HG03175 (cell line): ENCODE measurements around the gene ID3.
A peak's percentile ranks its signal among the peaks of the same experiment; 100 is the strongest.

Experiments
- ATAC-seq: cut with Tn5 transposase; IDR thresholded peaks from one replicate; pipeline ENCODE4 v1.9.1; 2021; ENCODE audit warnings: mild to moderate bottlenecking, moderate library complexity; ENCODE audit not compliant: unreplicated experiment

ID3 gene

DNA sequence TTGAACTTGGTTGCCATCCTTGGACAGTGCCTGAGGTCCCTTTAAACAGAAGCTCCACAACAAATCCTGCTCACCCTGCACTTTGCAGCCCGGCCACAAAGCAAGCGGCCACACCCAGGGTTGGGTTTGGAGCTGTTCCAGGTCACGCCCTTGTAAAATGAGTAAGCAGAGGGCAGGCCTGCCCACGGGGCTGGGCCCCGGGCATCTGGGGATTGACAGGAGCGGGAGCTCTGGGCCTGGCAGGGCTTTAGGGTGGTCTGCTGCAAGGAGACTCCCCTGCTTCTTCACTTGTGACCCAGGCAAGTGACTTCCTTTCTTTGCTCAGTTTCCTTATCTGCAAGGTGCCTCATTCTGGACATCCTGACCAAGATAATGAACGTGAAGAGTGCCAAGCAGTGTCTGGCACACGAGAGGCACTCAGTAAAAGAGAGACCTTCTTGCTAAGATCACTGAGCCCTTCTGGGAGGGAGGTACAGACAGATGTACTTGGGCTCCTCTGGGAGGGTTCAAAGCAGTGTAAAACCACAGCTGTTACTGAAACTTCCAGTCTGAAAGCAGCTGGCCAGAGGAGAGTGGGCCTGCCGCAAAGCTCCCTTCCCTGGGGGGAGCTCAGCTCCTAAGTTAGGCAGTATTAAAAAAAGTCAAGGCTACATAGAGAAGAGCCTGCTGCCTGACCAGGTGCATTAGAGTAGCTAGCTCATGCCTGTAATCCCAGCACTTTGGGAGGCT, 30.9 kb downstream of the ID3 start:
- ATAC-seq = peak; percentile 33

DNA sequence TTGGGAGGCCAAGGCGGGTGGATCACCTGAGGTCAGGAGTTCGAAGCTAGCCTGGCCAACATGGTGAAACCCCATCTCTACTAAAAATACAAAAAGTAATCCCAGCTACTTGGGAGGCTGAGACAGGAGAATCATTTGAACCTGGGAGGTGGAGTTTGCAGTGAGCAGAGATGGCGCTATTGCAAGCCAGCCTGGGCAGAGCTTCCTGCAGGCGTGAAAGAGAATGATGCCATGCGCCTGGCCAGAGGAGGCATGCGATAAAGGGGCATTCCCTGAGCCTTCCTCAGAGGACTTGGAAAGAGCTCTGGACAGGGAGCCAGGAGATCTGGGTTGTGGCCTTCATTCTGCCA, 31.4 kb downstream of the ID3 start:
- ATAC-seq = no peak

DNA sequence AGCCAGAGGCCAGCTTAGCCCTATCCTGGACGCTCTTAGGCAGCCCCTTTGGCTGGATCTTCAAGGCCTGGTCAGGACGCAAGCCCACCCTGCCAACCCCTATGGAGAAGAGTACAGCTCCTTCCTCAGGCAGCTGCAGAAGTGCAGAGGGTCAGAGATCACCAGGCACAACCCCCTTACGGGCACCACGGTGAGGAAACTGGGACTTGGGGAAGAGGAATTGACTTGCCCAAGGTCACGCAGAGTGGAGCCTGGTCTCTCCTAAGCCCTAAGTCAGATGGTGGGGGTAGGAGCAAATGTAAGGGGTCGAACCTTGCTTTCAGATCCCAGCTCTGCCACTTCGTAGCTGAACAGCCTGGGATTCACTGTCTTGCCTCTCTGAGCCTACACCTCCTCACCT, 31.9 kb downstream of the ID3 start:
- ATAC-seq = no peak

DNA sequence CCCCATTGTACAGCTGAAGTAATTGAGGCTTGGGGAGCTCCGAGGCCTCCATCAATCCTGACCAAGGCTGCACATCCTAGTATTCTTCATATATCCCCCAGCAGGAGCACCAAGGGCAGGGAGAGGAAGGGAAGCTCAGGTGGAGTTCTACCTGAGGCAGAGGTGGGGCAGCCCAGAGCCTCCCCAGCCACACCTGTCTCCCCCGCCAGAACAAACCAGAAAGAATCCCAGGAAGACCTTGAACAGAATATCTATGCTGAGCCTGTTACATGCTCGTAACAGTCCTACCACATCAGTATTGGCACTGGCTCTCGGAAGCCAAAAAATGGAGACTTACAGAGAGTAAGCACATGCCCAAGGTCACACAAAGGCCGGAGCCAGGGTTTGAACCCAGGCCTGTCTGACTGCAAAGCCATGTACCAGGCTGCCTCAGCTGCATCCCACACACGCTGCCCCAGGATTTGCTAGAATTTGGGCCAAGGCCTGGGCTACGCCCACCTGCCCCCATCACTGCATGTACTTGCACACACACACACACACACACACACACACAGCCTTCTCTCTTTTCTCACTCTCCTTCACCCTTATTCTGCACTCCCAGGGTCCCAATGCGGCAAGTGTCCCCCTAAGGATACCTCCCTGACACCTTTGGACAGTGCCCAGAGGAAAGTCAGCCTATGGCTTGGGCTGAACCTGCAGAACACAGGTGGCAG, 32.8 kb downstream of the ID3 start:
- ATAC-seq = no peak

DNA sequence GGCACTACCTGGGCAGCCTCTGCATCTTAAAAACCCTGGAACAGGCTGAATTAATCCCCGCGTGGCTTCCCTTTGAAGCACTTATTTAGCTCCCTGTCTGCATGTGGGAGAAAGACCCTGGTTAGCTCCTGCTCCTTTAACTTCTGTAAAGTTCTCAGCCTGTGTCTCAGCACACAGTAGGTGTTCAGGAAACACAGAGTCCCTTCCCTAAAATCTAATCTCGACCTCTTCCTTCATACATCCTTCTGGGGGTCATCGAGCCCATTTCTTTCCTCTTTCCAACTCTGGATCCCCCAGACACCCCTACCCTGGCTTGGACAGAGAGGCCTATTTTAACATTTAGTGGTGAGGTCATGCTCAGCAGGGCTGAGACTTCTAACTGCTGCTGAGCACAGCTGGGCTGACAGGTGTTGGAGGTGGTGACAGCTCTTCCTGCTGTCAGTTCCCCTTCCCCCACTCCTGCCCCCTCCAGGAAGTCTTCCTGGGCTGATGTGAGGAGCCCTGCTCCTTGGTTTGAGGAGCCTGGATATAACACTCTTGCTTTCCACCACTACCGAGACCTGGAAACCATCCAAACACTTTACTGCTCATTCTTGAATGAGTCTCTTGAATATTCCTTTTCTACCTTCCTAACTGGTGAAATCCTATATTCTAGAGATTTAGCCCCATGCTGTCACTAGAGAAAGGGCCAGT, 33.6 kb downstream of the ID3 start:
- no peak for ATAC-seq

DNA sequence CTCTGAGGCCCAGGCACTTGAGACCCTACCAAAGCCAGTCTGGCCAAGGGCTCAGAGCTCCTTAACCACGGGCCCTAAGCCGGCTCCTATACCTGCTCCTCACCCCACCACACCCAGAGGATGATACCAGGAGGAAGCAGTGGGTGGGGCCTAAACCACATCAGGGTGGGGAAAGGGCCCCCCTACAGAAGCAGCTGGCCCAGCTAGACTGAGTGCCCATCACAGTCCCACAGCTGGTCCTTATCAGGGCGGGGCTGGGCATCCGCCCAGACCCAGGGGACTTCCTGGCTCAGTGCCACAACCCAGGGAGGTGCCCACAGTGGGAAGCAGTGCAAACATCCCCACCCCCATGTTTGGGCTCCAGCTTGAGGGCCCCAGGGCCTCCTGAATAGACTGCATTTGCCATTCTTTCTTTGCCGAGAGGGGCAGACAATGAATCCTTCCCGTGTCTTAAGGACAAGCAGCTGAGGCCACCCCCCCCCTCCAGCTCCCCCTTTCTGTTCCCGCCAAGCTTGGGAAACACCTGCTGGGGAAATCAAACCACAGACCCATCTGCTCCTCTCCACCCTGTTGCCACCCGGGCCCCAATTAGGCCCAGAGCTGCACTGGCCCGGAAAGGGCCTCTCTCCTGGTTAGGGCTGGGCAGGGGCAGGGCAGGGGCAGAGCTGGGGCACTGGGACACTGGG, 34.4 kb downstream of the ID3 start:
- ATAC-seq = no peak

DNA sequence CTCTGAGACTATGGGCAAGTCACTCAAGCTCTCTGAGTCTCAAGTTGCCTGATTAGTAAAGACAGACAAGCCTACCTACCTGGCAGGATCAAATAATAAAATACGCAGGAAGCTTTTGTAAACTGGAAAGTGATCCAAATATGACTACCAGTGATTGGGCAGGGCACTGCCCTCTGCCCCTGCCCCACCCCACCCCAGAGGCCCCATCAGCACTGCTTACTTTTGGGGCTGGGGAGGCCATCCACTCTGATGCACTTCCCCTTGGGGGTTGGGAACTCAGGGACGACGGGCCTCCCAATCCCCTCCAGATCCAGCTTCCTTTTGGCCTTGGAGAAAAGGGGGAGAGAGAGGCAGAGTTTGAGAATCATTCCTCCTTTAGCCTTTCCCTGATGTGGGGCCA, 35.1 kb downstream of the ID3 start:
- no peak for ATAC-seq

DNA sequence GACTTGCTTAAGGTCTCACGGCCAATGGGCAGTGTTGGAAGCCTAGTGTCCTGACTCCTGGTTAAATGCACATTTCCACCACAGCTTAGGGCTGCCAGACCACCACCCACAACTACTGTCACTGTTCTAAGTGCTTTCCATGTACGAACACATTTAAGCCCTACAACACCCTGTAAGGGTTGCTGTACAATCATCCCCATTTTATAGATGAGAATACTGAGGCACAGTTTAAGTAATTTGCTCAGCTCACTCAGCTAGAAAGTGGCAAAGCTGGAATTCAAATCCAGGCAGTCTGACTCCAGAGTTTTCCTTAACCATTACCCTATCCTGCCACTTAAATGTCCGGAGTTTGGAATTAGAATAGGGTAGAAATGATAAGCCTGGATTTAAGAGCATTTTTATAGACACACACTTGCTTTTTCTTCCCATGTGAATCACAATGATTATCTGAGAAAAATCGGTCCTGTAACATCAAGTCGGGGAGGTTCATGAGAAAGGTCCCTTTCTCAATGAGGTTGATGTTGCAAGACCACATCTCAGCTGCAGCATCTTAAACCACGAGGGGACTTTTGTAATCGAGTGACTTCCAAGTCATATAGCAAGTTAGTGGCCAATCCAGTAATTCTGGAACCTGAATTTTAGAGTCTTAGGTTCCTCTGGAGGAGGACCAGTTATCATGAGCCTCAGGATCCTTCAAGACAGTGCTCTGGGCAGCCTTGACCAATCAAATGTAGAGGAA, 36.9 kb downstream of the ID3 start:
- no peak for ATAC-seq

DNA sequence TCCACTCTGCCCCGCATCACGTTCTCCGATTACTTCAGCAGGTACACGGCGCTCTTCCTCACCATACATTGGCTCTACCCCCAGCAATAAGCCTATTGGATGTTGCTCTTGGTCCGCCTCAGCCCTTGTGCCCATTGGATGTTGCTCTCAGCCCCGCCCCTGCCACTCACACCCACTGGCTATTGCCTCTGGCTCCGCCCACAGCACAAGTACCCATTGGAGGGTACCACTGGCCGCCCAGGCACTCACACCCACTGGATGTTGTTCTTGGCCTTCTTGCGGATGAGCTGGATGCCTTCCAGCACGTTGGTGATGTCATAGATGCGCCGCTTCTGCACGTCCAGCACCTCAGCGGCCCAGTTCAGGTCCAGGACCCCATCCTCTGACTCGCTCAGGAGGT, 37.7 kb downstream of the ID3 start:
- ATAC-seq = no peak

DNA sequence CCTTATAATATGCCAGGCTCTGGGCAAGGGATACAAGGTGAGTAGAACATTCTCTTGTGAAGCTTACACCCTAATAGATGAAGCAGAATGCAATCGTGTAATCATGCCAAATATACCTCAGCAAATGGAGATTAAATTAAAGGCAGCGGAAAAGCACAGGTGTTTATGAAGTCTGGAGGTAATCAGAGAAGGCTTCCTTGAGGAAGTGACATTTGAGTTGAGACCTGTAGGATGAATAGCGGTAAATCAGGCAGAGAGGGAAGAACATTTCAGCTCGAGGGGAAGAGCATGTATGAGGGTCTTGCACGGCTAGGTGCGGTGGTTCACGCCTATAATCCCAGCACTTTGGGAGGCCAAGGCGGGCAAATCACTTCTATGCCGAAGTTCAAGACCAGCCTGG, 41.7 kb downstream of the ID3 start:
- ATAC-seq = no peak

DNA sequence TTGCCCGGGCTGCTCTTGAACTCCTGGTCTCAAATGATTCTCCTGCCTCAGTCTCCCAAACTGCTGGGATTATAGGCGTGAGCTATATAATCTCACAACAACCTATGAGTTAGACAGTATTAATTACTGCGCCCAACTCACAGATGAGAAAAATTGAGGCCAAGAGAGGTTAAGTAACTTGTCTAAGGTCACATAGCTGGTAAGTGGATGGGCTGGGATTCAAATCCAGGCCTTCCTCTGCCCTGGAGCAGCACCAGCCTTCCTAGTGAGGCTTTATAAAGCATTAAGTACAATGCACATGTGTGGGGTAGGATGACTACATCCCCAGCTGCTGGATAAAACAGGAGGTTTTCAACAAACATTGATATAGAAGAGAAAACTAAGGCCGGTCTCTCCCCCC, 43.4 kb downstream of the ID3 start:
- ATAC-seq = no peak

DNA sequence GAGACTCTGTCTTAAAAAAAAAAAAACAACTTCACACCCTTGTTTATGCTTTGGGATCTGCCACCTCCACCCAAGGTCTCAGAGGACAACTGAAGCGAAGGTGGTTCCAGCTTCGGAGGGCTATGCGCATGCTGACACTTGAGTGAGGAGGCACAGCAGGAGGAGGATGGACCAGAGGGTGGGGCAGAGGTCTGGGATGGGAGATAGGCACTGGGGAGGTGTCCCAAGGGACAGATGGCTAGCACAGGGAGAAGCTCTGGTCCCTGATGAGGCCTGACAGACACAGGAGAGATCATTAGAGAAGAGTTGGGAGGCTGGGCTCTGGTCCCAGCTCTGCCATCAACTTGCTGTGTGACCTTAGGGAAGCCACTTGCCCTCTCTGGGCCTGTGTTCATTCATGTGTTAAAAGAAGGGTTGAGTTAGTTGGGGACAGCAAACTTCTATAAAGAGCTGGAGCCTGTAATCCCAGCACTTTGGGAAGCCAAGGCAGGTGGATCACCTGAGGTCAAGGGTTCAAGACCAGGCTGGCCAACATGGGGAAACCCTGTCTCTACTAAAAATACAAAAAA, 45.1 kb downstream of the ID3 start:
- ATAC-seq = no peak

DNA sequence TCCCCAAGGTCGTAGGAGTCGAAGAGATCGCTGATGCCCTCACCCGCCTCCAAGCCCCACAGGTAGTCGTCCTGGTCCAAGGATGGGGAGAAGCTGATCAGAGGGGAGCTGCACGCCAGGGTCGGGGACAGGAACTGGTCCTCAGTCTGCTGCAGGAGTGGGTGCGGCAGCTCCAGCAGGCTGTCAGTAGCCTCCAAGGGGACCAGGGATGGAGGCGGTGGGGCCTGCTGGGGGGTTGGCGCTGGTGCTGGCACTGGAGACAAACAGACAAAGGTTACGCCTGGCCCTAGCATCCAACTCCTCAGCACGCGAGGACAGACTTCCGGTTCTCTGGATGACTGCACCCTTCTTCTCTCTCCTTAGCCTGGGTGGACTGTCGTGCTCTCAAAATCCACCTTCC, 49.4 kb downstream of the ID3 start:
- ATAC-seq = no peak
